MCF 10A (cell line): Measurements from ENCODE around the gene DLAT. TPM values are rescaled to one million over a fixed set of nuclear protein-coding genes. Genes with fewer than 3 reads are reported as not detected.

Experiments
- BruUV-seq: library from RNA; stranded (reverse); fragments of 400-500 nt; replicated peaks from 2 replicates; lab custom pipeline; 2021; lab: Mats Ljungman, UMichigan
- CTCF ChIA-PET: fragments of 300-600 bp; sonication (Branson Sonifier 250); formaldehyde crosslinking; extraction: SDS; loops from one replicate; lab custom pipeline; 2021; ENCODE audit warnings: antibody characterized with exemption, inconsistent platforms; lab: Yijun Ruan, JAX
- POLR2A ChIA-PET: fragments of 300-600, 350-650 bp; sonication (Branson Sonifier 250); formaldehyde crosslinking; extraction: SDS; loops from one replicate; lab custom pipeline; 2020; ENCODE audit warnings: antibody characterized with exemption, inconsistent platforms; lab: Yijun Ruan, JAX
- DNase-seq: peaks from one replicate; pipeline ENCODE4 v3.0.0-alpha.2; 2018; ENCODE audit not compliant: unreplicated experiment
- H3K27ac Mint-ChIP-seq: one replicate; pipeline ENCODE4 v1.8.0; 2022; ENCODE audit warnings: mild to moderate bottlenecking, low read depth, mixed read lengths; ENCODE audit not compliant: unreplicated experiment
- H3K27me3 Mint-ChIP-seq: one replicate; pipeline ENCODE4 v1.8.0; 2022; ENCODE audit warnings: mixed read lengths; ENCODE audit not compliant: insufficient read depth, unreplicated experiment
- H3K36me3 Mint-ChIP-seq: one replicate; pipeline ENCODE4 v1.8.0; 2022; ENCODE audit warnings: mild to moderate bottlenecking, moderate library complexity, mixed read lengths; ENCODE audit not compliant: insufficient read depth, unreplicated experiment
- H3K4me1 Mint-ChIP-seq: one replicate; pipeline ENCODE4 v1.8.0; 2022; ENCODE audit warnings: mixed read lengths; ENCODE audit not compliant: insufficient read depth, unreplicated experiment
- H3K4me3 Mint-ChIP-seq: one replicate; pipeline ENCODE4 v1.8.0; 2022; ENCODE audit warnings: mild to moderate bottlenecking, moderate library complexity, mixed read lengths; ENCODE audit not compliant: unreplicated experiment
- H3K9me3 Mint-ChIP-seq: one replicate; pipeline ENCODE4 v1.8.0; 2022; ENCODE audit warnings: mixed read lengths; ENCODE audit not compliant: unreplicated experiment
- CTCF ChIP-seq: fragments of 200-600 bp; IDR thresholded peaks from one replicate; pipeline ENCODE4 v1.8.0; 2022; ENCODE audit warnings: antibody characterized with exemption, mild to moderate bottlenecking; ENCODE audit not compliant: unreplicated experiment
- intact Hi-C: fragments of 100-400 bp; cut with micrococcal nuclease; formaldehyde crosslinking; loops from 2 replicates; pipeline ENCODE4 v1.14.1; 2022
- total RNA-seq: library from RNA; stranded (reverse); gene quantifications from 2 replicates; pipeline ENCODE4 v1.2.3, GENCODE V29; 2022

DLAT gene
- total RNA-seq, 1 experiment from 2014 or later, result 43.3 TPM

GRCh38 chr11:112050721-112051120, 25.5 kb downstream of the DLAT start:
- Mint-ChIP-seq H3K27ac (no peak overlapping the region), H3K36me3 (peaks cover 86% of the 10 kb centered on the region), H3K27me3 (no peaks in the 10 kb centered on the region), H3K4me1 (peaks cover 11% of the 10 kb centered on the region), H3K9me3 (no peaks in the 10 kb centered on the region), H3K4me3 (no peak overlapping the region)
- no peak for DNase-seq
- ChIA-PET POLR2A (interaction anchor here (0.7 kb wide), 1 partner anchor 73 kb away, joined by 4 read pairs; no protein-coding TSS in a partner anchor), CTCF (no interaction called here)
- BruUV-seq, result no TSS peak
- TF ChIP-seq CTCF, result no peak
- intact Hi-C loops, result no loop called here

GRCh38 chr11:112051768-112052167, 26.6 kb downstream of the DLAT start:
- ChIA-PET POLR2A (no interaction called here), CTCF (interaction anchor here (0.8 kb wide), 1 partner anchor 120 kb away, joined by 3 read pairs; no protein-coding TSS in a partner anchor)
- H3K27me3 Mint-ChIP-seq, result no peaks in the 10 kb centered on the region
- no peak overlapping the region for H3K27ac Mint-ChIP-seq
- H3K9me3 Mint-ChIP-seq, result no peaks in the 10 kb centered on the region
- DNase-seq, result no peak
- H3K4me3 Mint-ChIP-seq, result no peak overlapping the region
- intact Hi-C loops, result no loop called here
- H3K36me3 Mint-ChIP-seq, result peaks cover 86% of the 10 kb centered on the region
- no peak for TF ChIP-seq CTCF
- no TSS peak for BruUV-seq
- peaks cover 11% of the 10 kb centered on the region for H3K4me1 Mint-ChIP-seq

- Mint-ChIP-seq H3K27ac (no peak overlapping the region), H3K36me3 (peaks cover 92% of the 10 kb centered on the region), H3K9me3 (no peaks in the 10 kb centered on the region), H3K27me3 (no peaks in the 10 kb centered on the region), H3K4me1 (no peaks in the 10 kb centered on the region), H3K4me3 (no peak overlapping the region)
- ChIA-PET POLR2A (interaction anchor here (0.9 kb wide), 1 partner anchor 18 kb away, joined by 4 read pairs; no protein-coding TSS in a partner anchor), CTCF (interaction anchor here (0.6 kb wide), 1 partner anchor 254 kb away, joined by 5 read pairs; no protein-coding TSS in a partner anchor)
- no peak for TF ChIP-seq CTCF
- DNase-seq, result no peak
- no TSS peak for BruUV-seq
- intact Hi-C loops, result no loop called here
Measured at GRCh38 chr11:112057170-112057569, 32.0 kb downstream of the DLAT start.

GRCh38 chr11:112058103-112058502, 32.9 kb downstream of the DLAT start:
- H3K27ac Mint-ChIP-seq, result no peak overlapping the region
- ChIA-PET POLR2A (no interaction called here), CTCF (interaction anchor here (0.6 to 1.0 kb wide), 2 partner anchors 16 to 223 kb away, joined by 3 read pairs; partner anchors contain the start of gene NKAPD1)
- H3K9me3 Mint-ChIP-seq, result no peaks in the 10 kb centered on the region
- intact Hi-C loops, result no loop called here
- DNase-seq, result no peak
- H3K4me1 Mint-ChIP-seq, result no peaks in the 10 kb centered on the region
- no peak overlapping the region for H3K4me3 Mint-ChIP-seq
- no peaks in the 10 kb centered on the region for H3K27me3 Mint-ChIP-seq
- no TSS peak for BruUV-seq
- H3K36me3 Mint-ChIP-seq, result peaks cover 95% of the 10 kb centered on the region
- no peak for TF ChIP-seq CTCF
